Measurements from ENCODE around the gene TNNC1. TPM values are rescaled to one million over a fixed set of nuclear protein-coding genes. Genes with fewer than 3 reads are reported as not detected.
A peak's percentile ranks its signal among the peaks of the same experiment; 100 is the strongest.

TNNC1 gene
- total RNA-seq, 1 experiment from 2014 or later: 5.6 TPM

DNA sequence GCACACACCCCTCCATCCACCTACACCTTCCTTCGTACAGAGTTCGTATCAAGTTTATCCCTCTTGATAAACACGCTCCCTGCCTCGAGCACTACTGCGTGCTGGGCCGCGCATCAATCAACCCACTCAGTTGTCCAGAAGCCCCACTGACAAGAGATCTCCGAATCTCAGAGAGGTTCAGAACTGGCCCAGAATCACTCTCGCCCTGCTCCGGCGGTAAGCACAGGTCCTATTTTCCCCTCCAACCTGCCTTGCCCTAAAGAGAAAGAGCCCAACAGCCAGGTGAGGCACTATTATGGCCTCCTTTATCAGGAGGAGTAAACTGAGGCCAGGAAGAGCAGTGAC lies 1.1 kb upstream of the TNNC1 start:
- DNase-seq: no peak
- Mint-ChIP-seq H3K4me1 (peaks cover 36 to 57% of the 10 kb centered on the region in 2 experiments), H3K4me3 (peak overlapping the region; percentile 89 to 96), H3K9me3 (no peaks in the 10 kb centered on the region), H3K27me3 (ENCODE audit: low read depth) (no peaks in the 10 kb centered on the region; the same call in 1 of the 2 replicates), H3K36me3 (ENCODE audit: insufficient read depth in 1 of 3, low read depth in 3 of 3) (peaks cover 14 to 28% (median 27%) of the 10 kb centered on the region in 3 experiments), H3K27ac (peak overlapping the region in 2 of 3 experiments; percentile 59 to 89; a peak in 3 of 7 replicates)
- H3T11ph ChIP-seq (ENCODE audit: low read length): no peak overlapping the region
- H2BK20ac ChIP-seq (ENCODE audit: low read depth, low read length, poor library complexity, severe bottlenecking): no peak overlapping the region
- H2BK12ac ChIP-seq (ENCODE audit: insufficient read length, low read depth, low read length): no peak overlapping the region
- peaks cover 4% of the 10 kb centered on the region for H3K23me2 ChIP-seq (ENCODE audit: insufficient read length, low read depth, low read length, poor library complexity, severe bottlenecking)
- no peaks in the 10 kb centered on the region for H3K27me3 ChIP-seq (ENCODE audit: insufficient read depth, low read length)
- peak overlapping the region; percentile 8 for H3K18ac ChIP-seq (ENCODE audit: insufficient read length, low read depth, low read length)
- H3K79me2 ChIP-seq (ENCODE audit: insufficient read depth, low read length): peaks cover 4% of the 10 kb centered on the region; the same call in 1 of the 2 replicates
- no peak overlapping the region for H2AFZ ChIP-seq (ENCODE audit: low read length)
- H3K4ac ChIP-seq (ENCODE audit: low read depth, low read length): no peak overlapping the region
- peak overlapping the region; percentile 54 for H3K4me2 ChIP-seq (ENCODE audit: insufficient read depth, insufficient read length, low read length)
- H2BK15ac ChIP-seq (ENCODE audit: low read depth, low read length): no peak overlapping the region
- H3K23ac ChIP-seq (ENCODE audit: insufficient read length, low read depth, low read length): no peak overlapping the region
- no peak overlapping the region for H2BK5ac ChIP-seq (ENCODE audit: insufficient read length, low read length)
- H3K79me1 ChIP-seq (ENCODE audit: insufficient read depth, low read depth, low read length, poor library complexity, severe bottlenecking): peaks cover 5% of the 10 kb centered on the region
- H3K9me3 ChIP-seq (ENCODE audit: control insufficient read depth, low read depth, low read length): no peaks in the 10 kb centered on the region
- H2AK5ac ChIP-seq (ENCODE audit: insufficient read length, low read length): no peak overlapping the region
- H3K14ac ChIP-seq (ENCODE audit: insufficient read depth, low read length): no peak overlapping the region
- TF ChIP-seq, protein P1, sequence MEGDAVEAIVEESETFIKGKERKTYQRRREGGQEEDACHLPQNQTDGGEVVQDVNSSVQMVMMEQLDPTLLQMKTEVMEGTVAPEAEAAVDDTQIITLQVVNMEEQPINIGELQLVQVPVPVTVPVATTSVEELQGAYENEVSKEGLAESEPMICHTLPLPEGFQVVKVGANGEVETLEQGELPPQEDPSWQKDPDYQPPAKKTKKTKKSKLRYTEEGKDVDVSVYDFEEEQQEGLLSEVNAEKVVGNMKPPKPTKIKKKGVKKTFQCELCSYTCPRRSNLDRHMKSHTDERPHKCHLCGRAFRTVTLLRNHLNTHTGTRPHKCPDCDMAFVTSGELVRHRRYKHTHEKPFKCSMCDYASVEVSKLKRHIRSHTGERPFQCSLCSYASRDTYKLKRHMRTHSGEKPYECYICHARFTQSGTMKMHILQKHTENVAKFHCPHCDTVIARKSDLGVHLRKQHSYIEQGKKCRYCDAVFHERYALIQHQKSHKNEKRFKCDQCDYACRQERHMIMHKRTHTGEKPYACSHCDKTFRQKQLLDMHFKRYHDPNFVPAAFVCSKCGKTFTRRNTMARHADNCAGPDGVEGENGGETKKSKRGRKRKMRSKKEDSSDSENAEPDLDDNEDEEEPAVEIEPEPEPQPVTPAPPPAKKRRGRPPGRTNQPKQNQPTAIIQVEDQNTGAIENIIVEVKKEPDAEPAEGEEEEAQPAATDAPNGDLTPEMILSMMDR (conservative IDR thresholded peaks at IDR 0.05): no peak
- no peak overlapping the region for H3K27ac ChIP-seq (ENCODE audit: insufficient read length, low read depth, low read length)
- H2BK120ac ChIP-seq (ENCODE audit: low read depth, low read length, poor library complexity, severe bottlenecking): no peak overlapping the region
- H3K56ac ChIP-seq (ENCODE audit: insufficient read length, low read depth, low read length): no peak overlapping the region
- no peaks in the 10 kb centered on the region for H4K20me1 ChIP-seq (ENCODE audit: control insufficient read depth, insufficient read depth, insufficient read length)
- no peak overlapping the region for H3K9ac ChIP-seq (ENCODE audit: extremely low read depth, insufficient read length, low read length)
- WGBS (ENCODE audit: extremely low coverage, insufficient read length, low lambda C conversion rate): no CpG with 5 or more reads among the region's 11 CpGs
- no peak overlapping the region for H4K8ac ChIP-seq (replicated peaks; ENCODE audit: insufficient read length, low read depth, low read length)
- H4K5ac ChIP-seq (ENCODE audit: insufficient read length, low read depth, low read length): no peak overlapping the region
- H3K4me1 ChIP-seq (ENCODE audit: insufficient read depth, low read length): no peaks in the 10 kb centered on the region; the same call in 1 of the 2 replicates
- H4K91ac ChIP-seq (ENCODE audit: insufficient read length, low read depth, low read length): no peak overlapping the region
